ENCODE measurements around the gene MFSD2A.
"Not testable (repeated sequence)": the region's sequence is repeated elsewhere in the genome, so short reads cannot be mapped to it uniquely, and the experiment has no call there.

Gene MFSD2A

DNA sequence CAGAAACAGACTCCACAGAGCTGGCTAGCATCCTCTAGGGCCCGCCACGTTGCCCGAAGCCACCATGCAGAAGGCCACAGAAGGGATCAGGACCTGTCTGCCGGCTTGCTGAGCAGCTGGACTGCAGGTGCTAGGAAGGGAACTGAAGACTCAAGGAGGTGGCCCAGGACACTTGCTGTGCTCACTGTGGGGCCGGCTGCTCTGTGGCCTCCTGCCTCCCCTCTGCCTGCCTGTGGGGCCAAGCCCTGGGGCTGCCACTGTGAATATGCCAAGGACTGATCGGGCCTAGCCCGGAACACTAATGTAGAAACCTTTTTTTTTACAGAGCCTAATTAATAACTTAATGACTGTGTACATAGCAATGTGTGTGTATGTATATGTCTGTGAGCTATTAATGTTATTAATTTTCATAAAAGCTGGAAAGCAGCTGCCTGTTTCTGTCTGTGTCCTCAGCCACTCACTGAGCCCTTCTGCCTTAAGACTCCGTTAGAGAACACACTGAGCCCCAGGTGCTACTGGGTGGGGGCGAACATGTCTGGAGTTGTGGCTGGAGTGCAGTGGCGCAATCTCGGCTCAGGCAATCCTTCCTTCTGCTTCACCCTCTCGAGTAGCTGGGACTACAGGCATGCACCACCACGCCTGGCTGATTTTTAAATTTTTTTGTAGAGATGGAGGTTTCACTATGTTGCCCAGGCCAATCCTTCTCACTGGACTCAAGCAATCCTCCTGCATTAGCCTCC is 14.8 kb downstream of the MFSD2A start:
- no peak for DNase-seq

- no peak for DNase-seq
These were observed 15.3 kb downstream of the MFSD2A start for GRCh38 chr1:39970274-39970673.

GRCh38 chr1:39971138-39971537 is 16.2 kb downstream of the MFSD2A start:
- no peak for DNase-seq

DNA sequence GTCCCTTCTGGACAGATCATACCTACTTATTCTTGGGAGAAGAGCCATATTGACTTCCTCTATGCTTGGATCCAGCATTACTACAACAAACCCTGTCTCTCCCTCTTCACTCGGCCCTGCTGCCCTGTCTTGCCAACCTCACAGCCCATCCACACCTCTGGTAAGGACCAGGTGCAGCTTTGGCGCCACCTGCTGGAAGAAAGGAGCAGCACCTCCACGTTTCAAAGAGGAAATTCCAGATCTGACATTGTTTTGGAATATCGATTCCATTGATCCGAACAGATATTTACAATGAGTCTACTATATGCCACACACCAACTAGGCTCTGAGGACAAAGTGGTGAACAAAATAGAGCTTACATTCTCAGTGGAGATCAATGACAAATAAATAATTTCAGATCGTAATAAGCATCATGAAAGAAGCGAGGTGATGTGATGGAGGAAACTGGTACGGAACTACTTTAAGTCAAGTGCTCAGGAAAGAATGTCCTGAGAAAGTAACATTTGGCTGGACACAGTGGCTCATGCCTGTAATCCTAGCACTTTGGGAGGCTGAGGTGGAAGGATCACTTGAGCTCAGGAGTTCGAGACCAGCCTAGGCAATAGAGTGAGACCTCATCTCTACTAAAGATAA is 18.7 kb downstream of the MFSD2A start:
- peak; percentile 49 for DNase-seq

GRCh38 chr1:39976732-39977131 is 21.8 kb downstream of the MFSD2A start:
- DNase-seq, result no peak

DNA sequence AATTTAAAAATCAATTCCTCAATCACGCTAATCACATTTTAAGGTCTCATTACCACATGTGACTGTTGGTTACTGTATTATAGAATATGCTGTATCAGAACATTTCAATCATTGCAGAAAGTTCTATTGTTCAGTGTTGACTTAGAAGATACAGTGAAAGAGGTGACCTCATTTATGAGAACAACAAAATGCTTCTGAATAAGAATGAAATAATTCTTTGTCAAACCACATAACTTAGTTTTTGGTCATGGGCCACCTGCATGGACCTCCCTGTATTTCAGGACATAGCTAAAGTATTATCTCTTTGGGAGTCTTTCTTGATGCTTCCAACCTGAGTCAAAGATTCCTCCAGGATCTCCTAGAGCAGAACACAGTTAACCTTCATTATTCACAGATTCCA is 22.3 kb downstream of the MFSD2A start:
- no peak for DNase-seq

GRCh38 chr1:39979654-39980053 is 24.7 kb downstream of the MFSD2A start:
- no peak for DNase-seq

GRCh38 chr1:39980555-39981313 is 25.8 kb downstream of the MFSD2A start:
- no peak for DNase-seq

DNA sequence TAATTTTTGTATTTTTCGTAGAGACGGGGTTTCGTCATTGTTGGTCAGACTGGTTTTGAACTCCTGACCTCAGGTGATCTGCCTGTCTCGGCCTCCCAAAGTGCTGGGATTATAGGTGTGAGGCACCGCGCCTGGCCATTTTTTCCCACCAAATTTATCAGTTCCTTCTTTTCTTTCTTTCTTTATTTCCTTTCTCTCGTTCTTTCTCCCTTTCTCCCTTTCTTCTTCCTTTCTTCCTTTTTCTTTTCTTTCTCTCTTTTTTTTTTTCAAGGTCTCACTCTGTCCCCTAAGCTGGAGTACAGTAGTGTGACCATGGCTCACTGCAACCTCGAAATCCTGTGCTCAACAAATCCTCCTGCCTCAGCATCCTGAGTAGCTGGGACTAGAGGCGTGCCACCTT is 26.4 kb downstream of the MFSD2A start:
- no peak for DNase-seq

- DNase-seq, result peak; percentile 83
These were observed 27.0 kb downstream of the MFSD2A start for GRCh38 chr1:39981945-39982344.

DNA sequence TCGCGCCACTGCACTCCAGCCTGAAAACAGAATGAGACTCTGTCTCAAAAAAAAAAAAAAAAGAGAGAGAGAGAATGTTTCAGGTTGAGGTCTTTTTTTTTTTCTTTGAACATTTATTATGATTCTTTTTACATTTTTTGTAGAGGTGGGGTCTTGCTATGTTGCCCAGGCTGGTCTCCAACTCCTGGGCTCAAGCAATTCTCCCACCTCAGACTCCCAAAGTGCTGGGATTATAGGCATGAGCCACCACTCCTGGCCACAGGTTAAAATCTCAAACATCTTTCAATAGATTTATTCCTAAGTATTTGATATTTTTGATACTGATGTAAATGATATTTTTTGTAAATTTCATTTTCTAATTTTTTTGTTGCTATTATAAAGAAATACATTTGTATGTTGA is 29.5 kb downstream of the MFSD2A start:
- DNase-seq, result not testable (repeated sequence)

DNA sequence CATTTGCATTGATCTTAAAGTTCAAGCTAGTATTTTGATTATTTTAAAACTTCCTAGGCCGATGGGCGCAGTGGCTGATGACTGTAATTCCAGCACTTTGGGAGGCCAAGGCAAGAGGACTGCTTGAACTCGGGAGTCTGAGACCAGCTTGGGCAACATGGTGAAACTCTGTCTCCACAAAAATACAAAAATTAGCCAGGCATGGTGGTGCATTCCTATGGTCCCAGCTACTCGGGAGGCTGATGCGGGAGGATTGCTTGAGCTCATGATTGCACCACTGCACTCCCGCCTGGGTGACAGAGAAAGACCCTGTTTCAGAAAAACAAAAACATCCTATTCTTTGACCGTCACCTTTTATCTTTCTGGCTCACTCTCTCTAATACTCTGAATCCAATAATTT is 30.0 kb downstream of the MFSD2A start:
- no peak for DNase-seq

GRCh38 chr1:39987869-39988268 is 32.9 kb downstream of the MFSD2A start:
- no peak for DNase-seq

DNA sequence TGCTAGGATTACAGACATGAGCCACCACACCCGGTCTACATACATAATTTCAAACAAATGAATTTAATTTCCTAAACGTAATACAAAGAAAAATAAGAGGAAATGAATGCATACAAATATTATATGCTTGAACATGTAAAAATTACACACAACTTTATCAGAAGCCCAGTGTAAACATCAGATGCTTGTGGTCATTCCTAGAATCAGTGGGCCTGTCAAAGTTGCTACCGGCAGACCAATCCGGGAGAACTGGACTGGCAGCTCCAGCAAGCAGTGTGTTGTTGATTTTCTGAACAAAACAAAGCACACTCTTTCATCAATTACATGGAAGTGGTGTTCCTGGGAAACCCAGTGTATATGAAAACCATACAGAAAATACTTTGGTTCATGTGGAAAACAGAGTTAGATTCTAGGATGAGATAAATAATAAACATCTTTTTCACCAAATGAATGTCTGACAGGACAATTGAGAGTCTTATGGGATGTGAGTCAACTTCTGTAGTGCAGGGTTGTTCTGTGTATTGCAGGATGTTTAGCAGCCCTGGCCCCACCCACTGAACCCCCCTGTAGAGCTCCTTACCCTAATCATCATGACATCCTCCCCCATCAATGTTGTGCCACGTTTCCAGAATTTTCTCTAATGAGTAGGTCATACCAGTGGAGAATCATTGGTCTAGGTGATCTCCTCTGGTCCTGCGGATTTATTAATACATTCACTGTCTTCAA is 33.8 kb downstream of the MFSD2A start:
- no peak for DNase-seq

DNA sequence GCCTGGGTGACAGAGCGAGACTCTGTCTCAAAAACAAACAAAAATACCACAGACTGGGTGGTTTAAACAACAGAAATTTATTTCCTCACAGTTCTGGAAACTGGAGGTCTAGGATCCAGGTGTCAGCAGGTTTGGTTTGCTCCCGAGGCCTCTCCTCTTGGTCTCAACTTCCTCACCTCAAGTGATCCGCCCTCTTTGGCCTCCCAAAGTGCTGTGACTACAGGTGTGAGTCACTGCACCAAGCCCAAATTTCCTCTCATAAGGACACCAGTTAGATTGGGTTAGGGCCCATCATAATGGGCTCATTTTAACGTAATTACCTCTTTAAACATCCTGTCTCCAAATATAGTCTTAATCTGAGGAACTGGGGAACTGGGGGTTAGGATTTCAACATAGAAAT is 35.5 kb downstream of the MFSD2A start:
- DNase-seq, result no peak

- peak; percentile 79 for DNase-seq
These were observed 37.3 kb downstream of the MFSD2A start for GRCh38 chr1:39992234-39992633.

GRCh38 chr1:39992888-39993287 is 37.9 kb downstream of the MFSD2A start:
- DNase-seq, result no peak

DNA sequence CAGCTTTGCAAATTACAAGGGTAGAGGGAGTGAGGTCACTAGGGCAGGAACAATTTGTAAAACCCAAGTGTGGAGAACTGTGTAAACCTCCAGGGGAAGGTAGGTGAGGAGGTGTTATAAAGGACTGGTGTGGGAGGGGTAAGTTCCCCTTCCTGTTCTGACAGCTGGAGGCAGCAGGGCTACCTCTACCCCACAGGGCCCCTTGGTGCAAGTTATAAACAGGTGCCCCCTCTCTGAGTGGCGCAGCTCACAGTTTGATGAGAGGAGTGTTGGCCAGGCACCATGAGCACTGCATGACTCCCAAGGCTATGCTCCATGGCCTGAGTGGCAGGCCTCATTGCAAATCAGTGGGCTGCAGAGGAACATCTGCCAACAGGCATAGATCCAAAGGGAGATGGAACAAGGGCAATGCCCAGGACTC is 41.0 kb downstream of the MFSD2A start:
- no peak for DNase-seq

- peak; percentile 29 for DNase-seq
These were observed 41.6 kb downstream of the MFSD2A start for GRCh38 chr1:39996396-39997004.

- DNase-seq, result no peak
These were observed 46.5 kb downstream of the MFSD2A start for GRCh38 chr1:40001456-40001855.

DNA sequence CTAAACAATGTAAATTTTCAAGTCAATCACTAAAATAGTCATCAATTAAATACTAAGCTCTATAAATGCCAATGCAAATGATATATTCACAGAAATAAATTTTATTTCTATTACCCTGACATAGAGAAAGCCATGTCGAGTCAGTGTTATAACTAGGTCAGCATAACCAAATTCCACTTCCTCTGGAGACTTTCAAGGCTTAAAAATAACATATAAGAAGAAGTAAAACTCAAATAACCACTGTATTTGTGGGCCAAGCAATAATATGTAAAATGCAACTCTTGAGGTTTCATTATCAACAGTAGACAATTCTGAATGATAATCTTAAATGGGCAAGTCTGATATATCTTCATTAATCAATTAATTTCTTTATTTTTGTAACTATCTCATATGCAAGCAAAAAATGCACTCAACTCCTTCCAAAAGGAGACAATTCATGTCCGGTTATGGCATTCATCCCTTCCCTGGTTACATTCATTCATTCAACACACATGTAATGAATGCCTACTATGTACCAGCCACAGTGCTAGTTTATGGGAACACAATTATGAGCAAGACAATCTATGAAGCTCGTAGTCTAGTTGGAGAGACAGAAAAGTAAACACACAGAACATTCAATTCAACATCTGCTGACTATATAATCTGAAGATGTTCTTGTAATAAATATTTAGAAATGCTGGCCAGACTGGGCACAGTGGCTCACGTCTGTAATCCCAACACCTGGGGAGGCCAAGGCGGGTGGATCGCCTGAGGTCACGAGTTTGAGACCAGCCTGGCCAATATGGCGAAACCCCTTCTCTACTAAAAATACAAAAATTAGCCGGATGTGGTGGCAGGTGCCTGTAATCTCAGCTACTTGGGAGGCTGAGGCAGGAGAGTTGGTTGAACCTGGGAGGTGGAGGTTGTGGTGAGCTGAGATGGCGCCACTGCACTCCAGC is 48.5 kb downstream of the MFSD2A start:
- DNase-seq, result no peak

- no peak for DNase-seq
These were observed 49.9 kb downstream of the MFSD2A start for GRCh38 chr1:40004857-40005256.
